Measurements from ENCODE around the gene EVC2.

GRCh38 chr4:5566991-5567390 is 141.4 kb downstream of the EVC2 start:
- TF ChIP-seq, protein P1, sequence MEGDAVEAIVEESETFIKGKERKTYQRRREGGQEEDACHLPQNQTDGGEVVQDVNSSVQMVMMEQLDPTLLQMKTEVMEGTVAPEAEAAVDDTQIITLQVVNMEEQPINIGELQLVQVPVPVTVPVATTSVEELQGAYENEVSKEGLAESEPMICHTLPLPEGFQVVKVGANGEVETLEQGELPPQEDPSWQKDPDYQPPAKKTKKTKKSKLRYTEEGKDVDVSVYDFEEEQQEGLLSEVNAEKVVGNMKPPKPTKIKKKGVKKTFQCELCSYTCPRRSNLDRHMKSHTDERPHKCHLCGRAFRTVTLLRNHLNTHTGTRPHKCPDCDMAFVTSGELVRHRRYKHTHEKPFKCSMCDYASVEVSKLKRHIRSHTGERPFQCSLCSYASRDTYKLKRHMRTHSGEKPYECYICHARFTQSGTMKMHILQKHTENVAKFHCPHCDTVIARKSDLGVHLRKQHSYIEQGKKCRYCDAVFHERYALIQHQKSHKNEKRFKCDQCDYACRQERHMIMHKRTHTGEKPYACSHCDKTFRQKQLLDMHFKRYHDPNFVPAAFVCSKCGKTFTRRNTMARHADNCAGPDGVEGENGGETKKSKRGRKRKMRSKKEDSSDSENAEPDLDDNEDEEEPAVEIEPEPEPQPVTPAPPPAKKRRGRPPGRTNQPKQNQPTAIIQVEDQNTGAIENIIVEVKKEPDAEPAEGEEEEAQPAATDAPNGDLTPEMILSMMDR (conservative IDR thresholded peaks at IDR 0.05; ENCODE audit: low read depth, low read length): no peak
- TF ChIP-seq POLR2A (IDR thresholded peaks at IDR 0.05; ENCODE audit: low read depth, low read length) (no peak), SMC3 (IDR thresholded peaks at IDR 0.05; ENCODE audit: low read depth, low read length) (no peak), MXI1 (IDR thresholded peaks at IDR 0.05; ENCODE audit: borderline replicate concordance, low read depth, low read length) (no peak), CEBPB (IDR thresholded peaks at IDR 0.05; ENCODE audit: low read depth, low read length) (no peak), RAD21 (IDR thresholded peaks at IDR 0.05; ENCODE audit: low read length) (no peak), RFX5 (IDR thresholded peaks at IDR 0.05; ENCODE audit: low read depth, low read length) (no peak), NFE2L2 (IDR thresholded peaks at IDR 0.05; ENCODE audit: low read depth, low read length) (no peak), BHLHE40 (IDR thresholded peaks at IDR 0.05; ENCODE audit: low read depth, low read length) (no peak), MAFK (IDR thresholded peaks at IDR 0.05; ENCODE audit: low read depth, low read length) (no peak), MAZ (IDR thresholded peaks at IDR 0.05; ENCODE audit: borderline replicate concordance, low read depth, low read length) (no peak), RCOR1 (IDR thresholded peaks at IDR 0.05; ENCODE audit: insufficient replicate concordance, low read length) (no peak)
- TF ChIP-seq, protein P2, sequence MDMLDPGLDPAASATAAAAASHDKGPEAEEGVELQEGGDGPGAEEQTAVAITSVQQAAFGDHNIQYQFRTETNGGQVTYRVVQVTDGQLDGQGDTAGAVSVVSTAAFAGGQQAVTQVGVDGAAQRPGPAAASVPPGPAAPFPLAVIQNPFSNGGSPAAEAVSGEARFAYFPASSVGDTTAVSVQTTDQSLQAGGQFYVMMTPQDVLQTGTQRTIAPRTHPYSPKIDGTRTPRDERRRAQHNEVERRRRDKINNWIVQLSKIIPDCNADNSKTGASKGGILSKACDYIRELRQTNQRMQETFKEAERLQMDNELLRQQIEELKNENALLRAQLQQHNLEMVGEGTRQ (IDR thresholded peaks at IDR 0.05; ENCODE audit: low read depth, low read length): no peak

Data from IMR-90 (cell line).